HG02798 (cell line): Measurements from ENCODE around the gene GRAMD4.
"Not testable (repeated sequence)": the region's sequence is repeated elsewhere in the genome, so short reads cannot be mapped to it uniquely, and the experiment has no call there.

Experiments used
- ATAC-seq: cut with Tn5 transposase; IDR thresholded peaks from one replicate; pipeline ENCODE4 v1.9.1; 2021; ENCODE audit warnings: mild to moderate bottlenecking; ENCODE audit not compliant: unreplicated experiment, poor library complexity

GRAMD4 gene

GRCh38 chr22:46634011-46634699 is 14.0 kb downstream of the GRAMD4 start:
- ATAC-seq: no peak

DNA sequence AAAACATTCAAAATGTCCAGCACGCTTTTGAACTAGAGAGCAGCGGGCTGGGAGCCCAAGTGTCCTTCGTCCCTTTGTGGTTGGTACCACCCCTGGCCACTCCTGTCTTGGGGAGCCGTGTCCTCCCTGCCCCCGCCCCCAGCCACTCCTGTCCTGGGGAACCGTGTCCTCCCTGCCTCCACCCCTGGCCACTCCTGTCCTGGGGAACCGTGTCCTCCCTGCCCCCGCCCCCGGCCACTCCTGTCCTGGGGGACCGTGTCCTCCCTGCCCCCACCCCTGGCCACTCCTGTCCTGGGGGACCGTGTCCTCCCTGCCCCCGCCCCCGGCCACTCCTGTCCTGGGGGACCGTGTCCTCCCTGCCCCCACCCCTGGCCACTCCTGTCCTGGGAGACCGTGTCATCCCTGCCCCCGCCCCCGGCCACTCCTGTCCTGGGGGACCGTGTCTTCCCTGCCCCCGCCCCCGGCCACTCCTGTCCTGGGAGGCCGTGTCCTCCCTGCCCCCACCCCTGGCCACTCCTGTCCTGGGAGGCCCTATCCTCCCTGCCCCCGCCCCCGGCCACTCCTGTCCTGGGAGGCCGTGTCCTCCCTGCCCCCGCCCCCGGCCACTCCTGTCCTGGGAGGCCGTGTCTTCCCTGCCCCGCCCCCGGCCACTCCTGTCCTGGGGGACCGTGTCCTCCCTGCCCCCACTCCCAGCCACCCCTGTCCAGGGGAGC is 14.9 kb downstream of the GRAMD4 start:
- not testable (repeated sequence) for ATAC-seq

DNA sequence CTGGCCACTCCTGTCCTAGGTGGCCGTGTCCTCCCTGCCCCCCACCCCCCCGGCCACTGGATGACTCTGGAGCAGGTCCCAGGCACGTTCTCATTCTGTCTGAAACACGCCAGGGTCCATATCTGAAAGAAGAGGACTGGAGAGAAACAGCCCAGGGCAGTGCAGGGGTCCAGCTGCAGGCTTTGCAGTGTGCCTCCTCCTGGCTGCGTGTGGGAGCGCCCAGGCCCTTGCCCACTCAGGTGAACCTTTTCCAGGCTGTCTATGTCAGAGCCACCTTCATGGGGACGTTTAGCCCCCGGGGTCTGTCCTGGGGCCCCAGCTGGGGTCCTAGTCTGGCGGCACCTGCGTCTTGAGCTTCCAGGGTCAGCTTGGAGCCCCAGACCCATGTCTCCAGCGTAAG is 15.6 kb downstream of the GRAMD4 start:
- no peak for ATAC-seq

DNA sequence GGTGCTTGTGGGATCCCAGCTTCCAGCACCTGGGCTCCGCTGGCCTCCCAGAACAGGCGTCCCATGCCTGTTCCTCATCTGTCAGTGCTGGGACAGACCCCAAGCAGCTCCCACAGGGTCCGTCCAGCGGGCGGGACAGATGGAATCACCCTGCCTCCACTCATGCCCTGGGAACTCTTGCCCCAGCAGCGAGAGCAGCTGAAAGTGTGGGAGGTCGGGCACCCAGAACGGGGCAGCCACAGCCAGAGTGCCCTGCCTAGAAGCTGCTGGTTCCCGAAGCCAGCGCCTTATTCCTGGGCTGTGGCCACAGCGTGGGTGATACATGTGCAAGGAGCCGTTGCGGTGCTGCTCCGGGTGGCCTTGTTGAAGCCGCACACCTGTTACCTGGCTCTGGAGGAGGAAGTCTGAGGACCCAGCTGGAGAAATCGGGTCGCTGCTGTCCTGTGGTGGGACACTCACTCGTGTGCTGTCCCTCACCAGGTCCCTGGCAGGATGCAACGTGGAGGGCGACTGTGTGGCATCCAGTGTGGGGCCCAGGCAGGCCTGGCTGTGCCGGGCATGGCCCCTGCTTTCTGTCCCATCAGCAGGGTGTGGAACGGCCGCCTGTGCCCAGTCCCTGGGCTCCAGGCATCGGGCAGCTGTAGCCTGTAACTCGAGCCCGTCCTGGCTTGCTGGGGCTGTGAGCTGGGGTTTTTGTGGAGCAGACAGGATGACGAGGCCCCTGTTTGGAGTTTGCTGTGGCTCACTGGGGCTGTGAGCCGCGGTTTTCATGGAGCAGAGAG is 16.2 kb downstream of the GRAMD4 start:
- no peak for ATAC-seq

- no peak for ATAC-seq
Measured at GRCh38 chr22:46637711-46638600, 17.8 kb downstream of the GRAMD4 start.

DNA sequence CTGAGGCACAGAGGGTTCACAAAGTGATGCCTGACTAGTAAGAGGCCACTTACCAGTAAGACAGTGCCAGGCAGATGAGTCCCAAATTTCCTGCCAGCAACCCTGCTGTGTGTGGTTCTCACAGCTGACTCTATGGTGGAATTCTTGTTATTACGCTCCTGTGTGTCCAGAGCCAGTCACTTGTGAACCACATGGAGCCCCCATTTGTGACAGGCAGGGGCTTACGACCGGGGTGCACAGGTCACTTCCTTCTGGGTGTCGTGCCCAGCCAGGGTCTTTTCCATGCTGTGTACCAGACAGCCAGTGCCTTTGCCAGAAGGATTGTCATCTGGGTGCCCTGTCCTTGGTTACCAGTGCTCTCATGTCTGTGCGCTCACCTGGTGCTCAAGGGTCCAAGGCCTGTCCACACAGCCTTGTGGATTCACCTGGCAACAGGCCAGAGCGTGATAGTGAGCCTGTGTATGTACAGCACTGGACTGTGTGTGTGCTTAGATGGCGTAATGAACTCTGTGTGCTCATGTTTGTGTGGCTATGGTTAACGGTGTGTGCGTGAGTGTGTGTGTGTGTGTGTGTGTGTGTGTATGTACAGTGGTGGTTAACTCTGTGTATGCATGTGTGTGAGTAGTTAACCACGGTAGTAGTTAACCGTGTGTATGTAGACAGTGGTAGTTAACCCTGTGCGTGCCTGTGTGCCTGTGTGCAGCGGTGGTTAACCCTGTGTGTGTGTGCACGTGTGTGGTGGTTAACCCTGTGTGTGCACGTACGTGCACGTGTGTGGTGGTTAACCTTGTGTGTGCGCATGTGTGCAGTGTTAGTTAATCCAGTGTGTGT is 18.6 kb downstream of the GRAMD4 start:
- no peak for ATAC-seq

GRCh38 chr22:46639843-46640242 is 19.7 kb downstream of the GRAMD4 start:
- ATAC-seq: no peak

GRCh38 chr22:46640293-46641055 is 20.3 kb downstream of the GRAMD4 start:
- ATAC-seq: no peak

DNA sequence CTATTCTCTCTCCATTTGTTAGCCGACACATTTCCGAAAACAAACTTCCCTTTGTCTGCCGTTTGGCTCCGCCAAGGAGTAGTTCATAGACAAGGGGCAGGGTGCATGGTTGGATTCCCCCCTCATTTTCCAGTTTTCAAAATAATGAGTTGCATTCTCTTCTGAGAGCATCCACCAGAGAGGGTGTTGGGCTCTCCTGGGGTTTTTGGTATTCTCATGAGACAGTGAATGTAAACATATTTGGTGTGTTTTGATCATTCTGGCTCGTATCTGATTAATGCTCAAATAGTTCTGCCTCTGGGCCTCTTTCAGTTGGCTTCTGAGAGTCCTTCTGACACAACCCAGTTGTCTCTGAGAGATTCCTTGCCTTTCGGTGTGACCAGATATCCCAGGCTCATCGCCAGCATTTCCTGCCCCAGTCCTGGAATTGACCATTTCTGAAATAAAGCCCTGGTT is 21.7 kb downstream of the GRAMD4 start:
- ATAC-seq: no peak

GRCh38 chr22:46642840-46643480 is 22.8 kb downstream of the GRAMD4 start:
- ATAC-seq: not testable (repeated sequence)

DNA sequence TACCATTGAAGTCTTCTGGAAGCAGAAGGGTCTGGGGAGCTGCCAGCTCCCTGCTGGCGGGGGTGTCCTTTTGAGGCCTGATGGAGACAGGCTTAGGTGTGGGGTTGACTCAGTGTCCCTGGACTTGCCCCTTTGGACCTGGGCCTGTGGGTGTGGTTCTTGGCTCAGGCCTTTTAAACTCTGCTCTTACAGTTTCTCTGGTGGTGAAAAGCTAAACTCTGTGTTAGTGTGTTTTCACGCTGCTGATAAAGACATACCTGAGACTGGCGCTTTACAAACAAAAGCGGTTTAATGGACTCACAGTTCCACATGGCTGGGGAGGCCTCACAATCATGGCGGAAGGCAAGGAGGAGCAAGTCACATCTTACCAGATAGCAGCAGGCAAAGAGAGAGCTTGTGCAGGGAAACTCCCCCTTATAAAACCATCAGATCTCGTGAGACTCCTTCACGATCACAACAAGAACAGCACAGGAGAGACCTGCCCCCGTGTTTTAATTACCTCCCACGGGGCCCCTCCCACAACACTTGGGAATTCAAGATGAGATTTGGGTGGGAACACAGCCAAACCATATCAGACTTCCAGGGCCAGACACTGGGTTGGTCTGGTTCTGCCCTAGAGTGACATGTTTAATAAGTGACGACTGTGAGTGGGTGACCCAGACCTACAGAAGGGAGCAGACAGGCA is 26.5 kb downstream of the GRAMD4 start:
- ATAC-seq: no peak

DNA sequence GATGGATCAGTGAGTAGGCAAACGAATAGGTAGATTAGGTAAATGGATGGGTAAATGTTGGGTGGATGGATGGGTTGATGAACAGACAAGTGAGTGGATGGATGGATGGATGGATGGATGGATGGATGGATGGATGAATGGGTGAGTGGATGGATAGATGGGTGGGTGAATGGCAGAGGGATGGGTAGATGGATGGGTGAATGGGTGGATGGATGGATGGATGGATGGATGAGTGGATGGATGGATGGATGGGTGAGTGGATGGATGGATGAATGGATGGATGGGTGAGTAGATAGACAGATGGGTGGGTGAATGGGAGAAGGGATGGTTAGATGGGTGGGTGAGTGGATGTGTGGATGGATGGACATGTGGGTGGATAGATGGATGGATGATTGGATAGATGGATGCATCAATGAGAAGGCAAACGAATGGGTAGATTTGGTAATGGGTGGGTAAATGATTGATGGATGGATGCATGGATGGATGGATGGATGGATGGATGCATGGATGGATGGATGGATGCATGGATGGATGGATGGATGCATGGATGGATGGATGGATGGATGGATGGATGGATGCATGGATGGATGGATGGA is 28.1 kb downstream of the GRAMD4 start:
- ATAC-seq: not testable (repeated sequence)

DNA sequence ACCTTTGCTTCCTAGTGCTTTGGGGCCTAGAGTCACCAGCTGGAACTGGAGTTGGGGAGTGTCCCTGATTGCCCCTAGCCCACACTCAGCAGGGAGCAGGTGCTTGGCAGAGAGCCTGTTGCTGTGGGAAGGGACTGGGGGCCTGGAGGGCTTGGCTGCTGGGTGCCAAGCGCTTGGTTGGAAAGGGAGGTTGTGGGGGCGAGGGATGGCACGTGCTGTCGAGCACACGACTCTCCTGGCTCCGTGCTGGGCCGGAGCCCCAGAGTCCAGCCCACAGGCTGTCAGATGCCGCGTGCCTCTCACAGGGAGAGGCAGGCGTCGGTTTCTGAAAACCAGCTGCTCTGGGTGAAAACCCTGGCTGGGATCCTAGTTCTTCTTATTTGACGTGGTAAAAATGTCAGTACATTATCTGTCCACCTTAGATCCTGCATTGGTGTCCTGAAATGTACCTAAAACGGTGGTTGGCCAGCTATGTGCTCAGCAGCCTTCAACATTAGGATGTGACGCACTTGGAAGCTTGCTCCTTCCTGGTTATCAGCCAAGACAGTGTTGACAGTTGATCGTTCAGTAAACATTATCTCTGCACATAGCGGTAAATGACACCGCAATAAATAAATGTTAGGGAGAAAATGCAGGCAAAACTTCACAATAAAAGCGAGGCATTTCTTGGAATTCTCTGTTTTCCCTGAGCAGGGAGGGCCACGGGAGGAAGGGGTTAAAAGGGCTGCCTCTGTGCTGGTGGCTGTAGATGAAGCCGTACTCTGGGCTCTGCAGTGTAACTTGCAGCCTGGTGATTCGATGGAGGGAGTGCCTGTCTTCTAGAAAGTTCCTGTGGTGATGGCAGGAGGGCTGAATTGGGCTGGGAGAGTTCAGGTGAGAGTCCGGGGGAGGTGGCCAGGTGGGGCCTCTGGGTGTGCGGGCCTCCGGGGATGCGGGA is 29.2 kb downstream of the GRAMD4 start:
- ATAC-seq: no peak

DNA sequence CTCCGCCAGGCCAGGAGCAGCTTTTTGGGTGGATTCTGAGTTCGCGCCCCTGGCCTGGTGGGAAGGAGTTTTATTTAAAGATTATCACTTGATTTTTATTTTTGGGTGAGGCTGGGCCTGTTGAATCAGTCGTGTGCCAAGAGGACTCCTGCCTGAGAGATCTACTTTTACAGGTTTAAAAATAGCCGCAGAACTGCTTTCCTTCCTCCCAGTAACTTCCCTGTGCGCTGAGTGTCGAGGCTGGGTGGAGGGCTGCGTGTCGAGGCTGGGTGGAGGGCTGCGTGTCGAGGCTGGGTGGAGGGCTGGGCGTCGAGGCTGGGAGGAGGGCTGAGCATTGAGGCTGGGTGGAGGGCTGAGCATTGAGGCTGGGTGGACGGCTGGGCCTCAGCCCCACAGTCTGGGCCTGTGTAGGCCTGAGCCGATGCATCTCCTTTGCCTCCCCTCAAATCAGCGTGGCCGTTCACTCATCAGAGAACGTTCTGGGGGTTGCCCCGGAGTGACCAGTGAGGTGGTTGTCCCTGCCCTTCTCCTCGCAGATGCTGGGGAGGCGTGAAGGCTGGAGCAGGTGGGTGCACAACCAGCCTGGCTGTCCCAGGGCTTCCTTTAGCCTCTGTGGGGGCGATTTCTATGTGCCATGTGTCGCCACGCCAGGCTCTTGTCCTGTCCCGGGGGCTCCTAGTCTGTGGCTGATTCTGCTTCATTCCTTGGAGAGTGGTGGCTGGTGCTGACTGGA is 30.1 kb downstream of the GRAMD4 start:
- ATAC-seq: no peak

GRCh38 chr22:46651316-46651715 is 31.1 kb downstream of the GRAMD4 start:
- no peak for ATAC-seq
